Measurements from ENCODE around the gene HBA2. TPM values are rescaled to one million over a fixed set of nuclear protein-coding genes. Genes with fewer than 3 reads are reported as not detected.
"Not testable (repeated sequence)": the region's sequence is repeated elsewhere in the genome, so short reads cannot be mapped to it uniquely, and the experiment has no call there.

The HBA2 gene
- total RNA-seq, 1 donor from 2014 or later: 64.7 TPM

- DNase-seq; intact Hi-C loops (cut with DNase I): not testable (repeated sequence)
- ATAC-seq (ENCODE audit: poor library complexity): peak; percentile 31
These were observed 19.0 kb upstream of the HBA2 start for GRCh38 chr16:153550-154216.

- peak; percentile 53 for ATAC-seq (ENCODE audit: poor library complexity)
- DNase-seq: no peak
- intact Hi-C loops (cut with DNase I): no loop called here
These were observed 18.3 kb upstream of the HBA2 start for GRCh38 chr16:154217-155030.

- intact Hi-C loops (cut with DNase I): no loop called here
- no peak for ATAC-seq (ENCODE audit: poor library complexity)
These were observed 17.7 kb upstream of the HBA2 start for GRCh38 chr16:155031-155398.

GRCh38 chr16:159136-159849 lies 13.4 kb upstream of the HBA2 start:
- intact Hi-C loops (cut with DNase I): no loop called here
- ATAC-seq (ENCODE audit: poor library complexity) (no peak), DNase-seq (peak; percentile 25)

More at GRCh38 chr16:155031-155398, 17.7 kb upstream of the HBA2 start:
- DNase-seq: no peak

GRCh38 chr16:160242-160641 lies 12.4 kb upstream of the HBA2 start:
- DNase-seq; ATAC-seq (ENCODE audit: poor library complexity); intact Hi-C loops (cut with DNase I): not testable (repeated sequence)

- ATAC-seq (ENCODE audit: poor library complexity): no peak
- peak; percentile 1 for DNase-seq
- intact Hi-C loops (cut with DNase I): no loop called here
These were observed 11.9 kb upstream of the HBA2 start for GRCh38 chr16:160691-161190.

- intact Hi-C loops (cut with DNase I): no loop called here
- no peak for ATAC-seq (ENCODE audit: poor library complexity)
- peak; percentile 21 for DNase-seq
These were observed 10.2 kb upstream of the HBA2 start for GRCh38 chr16:162271-162991.

- not testable (repeated sequence) for DNase-seq; ATAC-seq (ENCODE audit: poor library complexity)
These were observed 9.5 kb upstream of the HBA2 start for GRCh38 chr16:163139-163538.

GRCh38 chr16:163696-164095 lies 9.0 kb upstream of the HBA2 start:
- intact Hi-C loops (cut with DNase I); DNase-seq: not testable (repeated sequence)
- peak; percentile 45 for ATAC-seq (ENCODE audit: poor library complexity)

More at GRCh38 chr16:163139-163538, 9.5 kb upstream of the HBA2 start:
- intact Hi-C loops (cut with DNase I): not testable (repeated sequence)

- peak; percentile 46 for ATAC-seq (ENCODE audit: poor library complexity)
- intact Hi-C loops (cut with DNase I): not testable (repeated sequence)
These were observed 8.4 kb upstream of the HBA2 start for GRCh38 chr16:164134-164823.

GRCh38 chr16:164827-165538 lies 7.7 kb upstream of the HBA2 start:
- DNase-seq (peak; percentile 34), ATAC-seq (ENCODE audit: poor library complexity) (no peak)
- intact Hi-C loops (cut with DNase I): no loop called here

More at GRCh38 chr16:164134-164823, 8.4 kb upstream of the HBA2 start:
- DNase-seq: not testable (repeated sequence)

GRCh38 chr16:165539-166374 lies 6.9 kb upstream of the HBA2 start, which contains the start of gene HBM:
HBM (plus strand) TSS chr16:165978; CDS start chr16:165998, 20 bp downstream.
- DNase-seq (peak; percentile 10), ATAC-seq (ENCODE audit: poor library complexity) (no peak)
- intact Hi-C loops (cut with DNase I): no loop called here

GRCh38 chr16:166375-167121 lies 6.1 kb upstream of the HBA2 start:
- ATAC-seq (ENCODE audit: poor library complexity) (no peak), DNase-seq (no peak)
- intact Hi-C loops (cut with DNase I): no loop called here

- no peak for ATAC-seq (ENCODE audit: poor library complexity)
- DNase-seq: no peak
- intact Hi-C loops (cut with DNase I): no loop called here
These were observed 5.5 kb upstream of the HBA2 start for GRCh38 chr16:167122-167690.

- ATAC-seq (ENCODE audit: poor library complexity) (no peak), DNase-seq (no peak)
- intact Hi-C loops (cut with DNase I): no loop called here
These were observed 4.3 kb upstream of the HBA2 start for GRCh38 chr16:168424-168823.
